H1 (cell line): ENCODE measurements around the gene SLCO2A1. TPM values are rescaled to one million over a fixed set of nuclear protein-coding genes. Genes with fewer than 3 reads are reported as not detected.

ENCODE experiments used
- CTCF ChIA-PET: fragments of 300-600 bp; sonication (Branson Sonifier 250); formaldehyde crosslinking; loops from one replicate; lab custom pipeline; 2021; ENCODE audit not compliant: partially characterized antibody; lab: Charles Lee
- POLR2A ChIA-PET: fragments of 300-600 bp; sonication (Branson Sonifier 250); formaldehyde crosslinking; loops from one replicate; lab custom pipeline; 2021; ENCODE audit warnings: inconsistent platforms; ENCODE audit not compliant: partially characterized antibody; lab: Charles Lee
- DNase-seq, 2 experiments: peaks; one replicate each; pipeline versions ENCODE4 v3.0.0 to v3.0.0-alpha.2; 2010 to 2022; ENCODE audit warnings: low spot score in 2 of 2, low read depth in 1 of 2, mixed read lengths in 1 of 2
- FAIRE-seq: peaks from 2 replicates; lab custom pipeline; 2011; peaks lifted over from hg19 to GRCh38; lab: Jason Lieb, UNC
- H2AFZ ChIP-seq: 2 replicates; pipeline ENCODE4 v1.8.1; 2012; ENCODE audit warnings: low read length, inconsistent platforms
- H2AK5ac ChIP-seq: 2 replicates; pipeline ENCODE4 v1.6.1; 2013; ENCODE audit warnings: low read depth, low read length
- H2BK120ac ChIP-seq: replicated peaks from 2 replicates; pipeline ENCODE3; 2013; ENCODE audit warnings: low read depth, low read length, inconsistent platforms
- H2BK12ac ChIP-seq: 2 replicates; pipeline ENCODE4 v1.6.1; 2013; ENCODE audit warnings: low read depth, low read length
- H2BK15ac ChIP-seq: 2 replicates; pipeline ENCODE4 v1.6.1; 2013; ENCODE audit warnings: low read length
- H2BK20ac ChIP-seq: 2 replicates; pipeline ENCODE4 v1.6.1; 2013; ENCODE audit warnings: low read length
- H2BK5ac ChIP-seq: 2 replicates; pipeline ENCODE4 v1.6.1; 2013; ENCODE audit warnings: low read depth, low read length
- H3K14ac ChIP-seq: 2 replicates; pipeline ENCODE4 v1.6.1; 2013; ENCODE audit warnings: inconsistent platforms; ENCODE audit not compliant: insufficient read length
- H3K18ac ChIP-seq: 2 replicates; pipeline ENCODE4 v1.6.1; 2013; ENCODE audit warnings: low read length; ENCODE audit errors: extremely low read depth
- H3K23ac ChIP-seq: 2 replicates; pipeline ENCODE4 v1.6.1; 2013; ENCODE audit warnings: inconsistent platforms; ENCODE audit not compliant: insufficient read length
- H3K23me2 ChIP-seq: 2 replicates; pipeline ENCODE4 v1.6.1; 2013; ENCODE audit warnings: low read depth, low read length
- H3K27ac ChIP-seq: 2 replicates; pipeline ENCODE4 v1.6.1; 2011; ENCODE audit warnings: low read depth, low read length, inconsistent platforms
- H3K27me3 ChIP-seq, 4 experiments: replicated peaks in 1 of 4; 1 replicate in 1 of 4; 2 replicates in 3 of 4; pipeline versions ENCODE4 v1.6.1 to v1.8.1; 2011 to 2013; ENCODE audit warnings: low read length in 3 of 4, mild to moderate bottlenecking in 3 of 4, inconsistent platforms in 2 of 4, mixed read lengths in 2 of 4, moderate library complexity in 1 of 4; ENCODE audit not compliant: control insufficient read depth in 3 of 4, insufficient read depth in 3 of 4; ENCODE audit errors: extremely low read depth in 1 of 4
- H3K36me3 ChIP-seq, 4 experiments: 2 replicates each; pipeline versions ENCODE4 v1.6.1 to v1.8.1; 2011 to 2013; ENCODE audit warnings: mild to moderate bottlenecking in 4 of 4, low read length in 3 of 4, moderate library complexity in 2 of 4, control low read depth in 1 of 4, inconsistent platforms in 1 of 4; ENCODE audit not compliant: insufficient read depth in 4 of 4, control insufficient read depth in 2 of 4
- H3K4ac ChIP-seq: replicated peaks from 2 replicates; pipeline ENCODE3; 2013; ENCODE audit warnings: low read length, low read depth, mixed read lengths, inconsistent platforms; ENCODE audit not compliant: insufficient read length
- H3K4me1 ChIP-seq, 4 experiments: replicated peaks in 1 of 4; 1 replicate in 1 of 4; 2 replicates in 3 of 4; pipeline versions ENCODE4 v1.6.1 to v1.8.1; 2011 to 2013; ENCODE audit warnings: low read length in 3 of 4, inconsistent platforms in 2 of 4, mixed read lengths in 1 of 4; ENCODE audit not compliant: insufficient read depth in 4 of 4, control insufficient read depth in 3 of 4
- H3K4me2 ChIP-seq, 2 experiments: 2 replicates each; pipeline versions ENCODE4 v1.6.1 to v1.8.1; 2011 to 2013; ENCODE audit warnings: low read depth in 2 of 2, low read length in 2 of 2, control low read depth in 1 of 2, inconsistent platforms in 1 of 2, mild to moderate bottlenecking in 1 of 2; ENCODE audit not compliant: insufficient read depth in 1 of 2
- H3K4me3 ChIP-seq, 4 experiments: fragments of 200-600, 300-600 bp in 1 of 4; sonication (generic), shearing (Covaris generic), sonication (Bioruptor Twin) in 1 of 4; 2 replicates each; pipeline versions ENCODE4 v1.5.1 to v1.8.1; 2011 to 2016; ENCODE audit warnings: low read length in 4 of 4, low read depth in 3 of 4, control low read depth in 2 of 4, inconsistent platforms in 2 of 4, mild to moderate bottlenecking in 2 of 4, mixed read lengths in 1 of 4, moderate library complexity in 1 of 4; ENCODE audit not compliant: insufficient read depth in 2 of 4; ENCODE audit errors: extremely low read depth in 1 of 4
- H3K56ac ChIP-seq: replicated peaks from 2 replicates; pipeline ENCODE3; 2013; ENCODE audit warnings: low read depth, mild to moderate bottlenecking, mixed read lengths, low read length, inconsistent platforms; ENCODE audit not compliant: insufficient read length
- H3K79me1 ChIP-seq: 2 replicates; pipeline ENCODE4 v1.6.1; 2013; ENCODE audit warnings: low read depth, low read length, control low read depth
- H3K79me2 ChIP-seq, 2 experiments: 2 replicates each; pipeline versions ENCODE4 v1.6.1 to v1.8.1; 2012 to 2013; ENCODE audit warnings: low read length in 2 of 2, mild to moderate bottlenecking in 2 of 2, inconsistent platforms in 1 of 2; ENCODE audit not compliant: insufficient read depth in 2 of 2, control insufficient read depth in 1 of 2
- H3K9ac ChIP-seq, 4 experiments: replicated peaks in 1 of 4; 1 replicate in 1 of 4; 2 replicates in 3 of 4; pipeline versions ENCODE4 v1.6.1 to v1.8.1; 2011 to 2013; ENCODE audit warnings: low read depth in 3 of 4, low read length in 3 of 4, control low read depth in 2 of 4, mild to moderate bottlenecking in 2 of 4, moderate library complexity in 2 of 4, inconsistent platforms in 1 of 4; ENCODE audit errors: extremely low read depth in 1 of 4
- H3K9me3 ChIP-seq, 2 experiments: 2 replicates each; pipeline versions ENCODE4 v1.6.1 to v1.8.1; 2012 to 2013; ENCODE audit warnings: mild to moderate bottlenecking in 2 of 2, moderate library complexity in 2 of 2, control low read depth in 1 of 2, inconsistent platforms in 1 of 2, low read depth in 1 of 2, low read length in 1 of 2, mixed read lengths in 1 of 2; ENCODE audit not compliant: insufficient read depth in 2 of 2
- H4K20me1 ChIP-seq, 2 experiments: replicated peaks in 1 of 2; 2 replicates each; pipeline versions ENCODE3 to v1.8.1; 2011 to 2013; ENCODE audit warnings: inconsistent platforms in 2 of 2, low read length in 2 of 2, mild to moderate bottlenecking in 1 of 2; ENCODE audit not compliant: insufficient read depth in 2 of 2, control insufficient read depth in 1 of 2
- H4K5ac ChIP-seq: 2 replicates; pipeline ENCODE4 v1.6.1; 2013; ENCODE audit warnings: low read length, low read depth, mixed read lengths, inconsistent platforms; ENCODE audit not compliant: insufficient read length
- H4K8ac ChIP-seq: 2 replicates; pipeline ENCODE4 v1.8.0; 2013; ENCODE audit warnings: mild to moderate bottlenecking, moderate library complexity, low read length, inconsistent platforms; ENCODE audit not compliant: insufficient read depth; ENCODE audit errors: extremely low read depth
- H4K91ac ChIP-seq: replicated peaks from 2 replicates; pipeline ENCODE3; 2013; ENCODE audit warnings: low read length, mixed read lengths, inconsistent platforms; ENCODE audit not compliant: insufficient read length
- EGR1 ChIP-seq: IDR thresholded peaks from 2 replicates; pipeline ENCODE4 v1.6.1; 2011; ENCODE audit warnings: low read depth, low read length, borderline replicate concordance
- GTF2F1 ChIP-seq: IDR thresholded peaks from 2 replicates; pipeline ENCODE4 v1.6.1; 2012; ENCODE audit warnings: low read depth, low read length, improper control_type of control experiment, borderline replicate concordance
- HDAC6 ChIP-seq: IDR thresholded peaks from one replicate; pipeline ENCODE4 v1.7.1; 2012; ENCODE audit warnings: low read depth, mild to moderate bottlenecking, inconsistent platforms, low read length, moderate library complexity
- JUND ChIP-seq: IDR thresholded peaks from 2 replicates; pipeline ENCODE4 v1.6.1; 2011; ENCODE audit warnings: mild to moderate bottlenecking, improper control_type of control experiment, low read length
- SP4 ChIP-seq: IDR thresholded peaks from 2 replicates; pipeline ENCODE4 v1.6.1; 2012; ENCODE audit warnings: low read length, inconsistent platforms
- TEAD4 ChIP-seq: IDR thresholded peaks from 2 replicates; pipeline ENCODE4 v1.6.1; 2012; ENCODE audit warnings: low read depth, low read length, inconsistent platforms, mixed read lengths
- YY1 ChIP-seq: IDR thresholded peaks from 2 replicates; pipeline ENCODE4 v1.6.1; 2011; ENCODE audit warnings: low read depth, mild to moderate bottlenecking, low read length
- WGBS, 2 experiments: shearing (Covaris generic) in 1 of 2; methylation state at CpG; one replicate each; pipeline versions ENCODE4 v1.1.6 to v1.1.7; 2013 to 2015; ENCODE audit warnings: low lambda C conversion rate in 2 of 2, mixed read lengths in 2 of 2, inconsistent platforms in 1 of 2, low coverage in 1 of 2, missing lambda C conversion rate in 1 of 2; ENCODE audit not compliant: insufficient replicate concordance in 2 of 2, insufficient coverage in 1 of 2, insufficient read length in 1 of 2; ENCODE audit errors: extremely low coverage in 1 of 2, missing lambda C conversion rate in 1 of 2; 5-methylcytosine and 5-hydroxymethylcytosine counted together
- polyA plus RNA-seq, 7 experiments: library from polyadenylated mRNA; depleted of rRNA in 3 of 7; stranded (reverse) in 5 of 7; unstranded in 2 of 7; fragments of >200 nt in 5 of 7; fragments of 200-250 nt in 2 of 7; gene quantifications; 1 replicate in 5 of 7; 2 replicates in 1 of 7; 4 replicates in 1 of 7; pipeline versions ENCODE4 v1.2.1 to v1.2.3, GENCODE V29; 2011 to 2013; ENCODE audit warnings: missing spikeins in 2 of 7, mixed read lengths in 2 of 7
- total RNA-seq: library from RNA; stranded (reverse); fragmentation: NEBNext Ultra II Directional; extraction: Animal tissue kit (Norgen Biotek cat#: 25700); gene quantifications from 2 replicates; pipeline ENCODE4 v1.2.1, GENCODE V29; 2021

SLCO2A1 gene
- total and polyA plus RNA-seq, 2 of the 8 experiments (the other 6 are each of a cell fraction or from before 2014, with no cell fraction given): 1.1 to 2.3 TPM

DNA sequence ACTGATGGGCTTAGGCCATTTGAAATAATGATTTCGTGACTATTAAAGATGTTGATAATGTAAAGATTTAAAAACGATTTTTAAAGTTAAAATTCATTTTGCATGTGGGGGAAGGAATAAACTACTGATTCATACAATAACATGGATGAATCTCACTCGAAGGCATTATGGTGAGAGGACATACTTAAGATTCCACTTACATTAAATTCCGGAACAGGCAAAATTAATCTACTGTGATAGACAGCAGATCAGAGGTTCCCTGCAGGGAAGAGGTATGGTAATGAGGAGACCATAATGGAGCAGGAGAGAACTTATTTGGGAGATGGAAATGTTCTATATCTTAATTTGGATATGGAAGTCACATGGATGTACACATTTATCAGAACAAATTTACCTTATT is 105.7 kb downstream of the SLCO2A1 start:
- Histone ChIP-seq H2BK15ac (no peak overlapping the region), H2AFZ (no peak overlapping the region), H4K8ac (no peak overlapping the region), H3K9ac (no peak overlapping the region), H2BK20ac (no peak overlapping the region), H2BK12ac (no peak overlapping the region), H3K14ac (no peak overlapping the region), H3K56ac (no peak overlapping the region), H4K91ac (no peak overlapping the region), H3K27me3 (peaks cover 0 to 21% (median 15%) of the 10 kb centered on the region in 4 experiments; a peak in 5 of 7 replicates), H3K4me3 (no peak overlapping the region), H3K23ac (no peak overlapping the region), H3K9me3 (no peaks in the 10 kb centered on the region), H4K20me1 (no peaks in the 10 kb centered on the region), H3K4me2 (no peak overlapping the region), H3K27ac (no peak overlapping the region), H3K4ac (no peak overlapping the region), H3K18ac (no peak overlapping the region), H3K79me1 (no peaks in the 10 kb centered on the region), H3K79me2 (no peaks in the 10 kb centered on the region), H3K23me2 (peaks cover 6% of the 10 kb centered on the region), H2BK120ac (no peak overlapping the region), H4K5ac (no peak overlapping the region), H3K36me3 (no peaks in the 10 kb centered on the region), H3K4me1 (peaks cover 0 to 9% (median 4%) of the 10 kb centered on the region in 4 experiments; a peak in 5 of 7 replicates), H2BK5ac (no peak overlapping the region), H2AK5ac (no peak overlapping the region)
- ChIA-PET CTCF (interaction anchor here (1.1 to 1.4 kb wide), 2 partner anchors 34 to 288 kb away, joined by 3 to 4 read pairs; no protein-coding TSS in a partner anchor), POLR2A (no interaction called here)
- 83 to 100% methylated on average over 1 to 4 of the region's 4 CpGs for WGBS, 2 experiments
- TF ChIP-seq TEAD4 (no peak), GTF2F1 (no peak), SP4 (no peak), HDAC6 (no peak), EGR1 (no peak), JUND (no peak), YY1 (no peak)
- no peak for FAIRE-seq
- no peak for DNase-seq
